Vagina (tissue), 2 donors: ENCODE data around the gene SCN2A. TPM values are rescaled to one million over a fixed set of nuclear protein-coding genes. Genes with fewer than 3 reads are reported as not detected.

Experiments used
- DNase-seq, 2 donors: peaks; one replicate each; pipeline ENCODE4 v3.0.0-alpha.2; 2017; ENCODE audit errors: extremely low spot score in 2 of 2
- H3K27ac ChIP-seq: fragments of 200-600 bp; sonication (generic); one replicate; pipeline ENCODE4 v1.5.1; 2019
- H3K27me3 ChIP-seq: fragments of 200-600 bp; sonication (generic); one replicate; pipeline ENCODE4 v1.5.1; 2019
- H3K36me3 ChIP-seq, 2 donors: fragments of 200-600 bp; sonication (generic); one replicate each; pipeline ENCODE4 v1.5.1; 2017 to 2019
- H3K4me1 ChIP-seq: fragments of 200-600 bp; sonication (generic); one replicate; pipeline ENCODE4 v1.5.1; 2019
- H3K4me3 ChIP-seq, 2 donors: fragments of 200-600 bp; sonication (generic); 1 replicate in 1 of 2; 2 replicates in 1 of 2; pipeline ENCODE4 v1.5.1; 2016 to 2019
- H3K9me3 ChIP-seq: fragments of 200-600 bp; sonication (generic); one replicate; pipeline ENCODE4 v1.5.1; 2019
- CTCF ChIP-seq, 3 experiments: fragments of 450-650 bp in 2 of 3; fragments of 200-600 bp in 1 of 3; sonication (generic) in 1 of 3; IDR thresholded peaks; one replicate each; pipeline ENCODE4 v1.5.1; 2017 to 2019; ENCODE audit warnings: antibody characterized with exemption in 3 of 3, mild to moderate bottlenecking in 2 of 3, moderate library complexity in 2 of 3
- POLR2A ChIP-seq, 2 donors: fragments of 450-650 bp; IDR thresholded peaks; one replicate each; pipeline ENCODE4 v1.6.1; 2017; ENCODE audit warnings: antibody characterized with exemption in 2 of 2, mild to moderate bottlenecking in 2 of 2, moderate library complexity in 2 of 2
- POLR2AphosphoS5 ChIP-seq, 2 donors: sonication (generic); formaldehyde crosslinking; IDR thresholded peaks; one replicate each; pipeline ENCODE4 v1.9.0; 2017; ENCODE audit warnings: antibody characterized with exemption in 2 of 2, mild to moderate bottlenecking in 2 of 2, low read depth in 1 of 2; ENCODE audit not compliant: insufficient read depth in 1 of 2
- intact Hi-C: fragments of 100-400 bp; cut with DNase I; formaldehyde crosslinking; loops from one replicate; pipeline ENCODE4 v1.15.1; 2023
- total RNA-seq: library from RNA; depleted of rRNA; stranded (reverse); fragments of >200 nt; gene quantifications from one replicate; pipeline ENCODE4 v1.2.3, GENCODE V29; 2016

SCN2A gene
- total RNA-seq, 1 donor from 2014 or later = 1.2 TPM

GRCh38 chr2:165369898-165370296 lies 130.7 kb downstream of the SCN2A start:
- no peak for TF ChIP-seq POLR2AphosphoS5 (IDR thresholded peaks at IDR 0.05; ENCODE audit: insufficient read depth in 1 of 2, low read depth in 1 of 2)
- no peak for DNase-seq
- H3K4me3 ChIP-seq = no peak overlapping the region
- no peaks in the 10 kb centered on the region for H3K9me3 ChIP-seq
- H3K27me3 ChIP-seq = no peaks in the 10 kb centered on the region
- intact Hi-C loops = no loop called here
- H3K27ac ChIP-seq = no peak overlapping the region
- H3K36me3 ChIP-seq = no peaks in the 10 kb centered on the region
- H3K4me1 ChIP-seq = no peaks in the 10 kb centered on the region

GRCh38 chr2:165371356-165371755 lies 132.1 kb downstream of the SCN2A start:
- H3K9me3 ChIP-seq = no peaks in the 10 kb centered on the region
- no peak overlapping the region for H3K4me3 ChIP-seq
- intact Hi-C loops = no loop called here
- H3K36me3 ChIP-seq = no peaks in the 10 kb centered on the region
- H3K27me3 ChIP-seq = no peaks in the 10 kb centered on the region
- no peak overlapping the region for H3K27ac ChIP-seq
- DNase-seq = no peak
- H3K4me1 ChIP-seq = no peaks in the 10 kb centered on the region
- TF ChIP-seq POLR2AphosphoS5 (IDR thresholded peaks at IDR 0.05; ENCODE audit: insufficient read depth in 1 of 2, low read depth in 1 of 2) = no peak
- TF ChIP-seq CTCF (IDR thresholded peaks at IDR 0.05) = no peak
- TF ChIP-seq POLR2A (IDR thresholded peaks at IDR 0.05) = no peak

- no peak for DNase-seq
- H3K9me3 ChIP-seq = no peaks in the 10 kb centered on the region
- no peaks in the 10 kb centered on the region for H3K4me1 ChIP-seq
- no peaks in the 10 kb centered on the region for H3K27me3 ChIP-seq
- no peak overlapping the region for H3K27ac ChIP-seq
- no peak overlapping the region for H3K4me3 ChIP-seq
- TF ChIP-seq CTCF (IDR thresholded peaks at IDR 0.05) (no peak), POLR2A (IDR thresholded peaks at IDR 0.05) (no peak), POLR2AphosphoS5 (IDR thresholded peaks at IDR 0.05; ENCODE audit: insufficient read depth in 1 of 2, low read depth in 1 of 2) (no peak)
- H3K36me3 ChIP-seq = no peaks in the 10 kb centered on the region
- intact Hi-C loops = no loop called here
Measured at GRCh38 chr2:165373278-165374010, 134.2 kb downstream of the SCN2A start.

GRCh38 chr2:165376571-165376975 lies 137.4 kb downstream of the SCN2A start:
- H3K36me3 ChIP-seq = no peaks in the 10 kb centered on the region
- DNase-seq = no peak
- TF ChIP-seq POLR2AphosphoS5 (IDR thresholded peaks at IDR 0.05; ENCODE audit: insufficient read depth in 1 of 2, low read depth in 1 of 2) (no peak), POLR2A (IDR thresholded peaks at IDR 0.05) (no peak), CTCF (IDR thresholded peaks at IDR 0.05) (no peak)
- H3K9me3 ChIP-seq = no peaks in the 10 kb centered on the region
- intact Hi-C loops = no loop called here
- no peaks in the 10 kb centered on the region for H3K27me3 ChIP-seq
- no peak overlapping the region for H3K27ac ChIP-seq
- H3K4me1 ChIP-seq = no peaks in the 10 kb centered on the region
- no peak overlapping the region for H3K4me3 ChIP-seq

- intact Hi-C loops = no loop called here
- no peak for DNase-seq
- Histone ChIP-seq H3K36me3 (no peaks in the 10 kb centered on the region), H3K27me3 (no peaks in the 10 kb centered on the region), H3K27ac (no peak overlapping the region), H3K4me3 (no peak overlapping the region), H3K4me1 (no peaks in the 10 kb centered on the region), H3K9me3 (no peaks in the 10 kb centered on the region)
- TF ChIP-seq POLR2AphosphoS5 (IDR thresholded peaks at IDR 0.05; ENCODE audit: insufficient read depth in 1 of 2, low read depth in 1 of 2) (no peak), POLR2A (IDR thresholded peaks at IDR 0.05) (no peak), CTCF (IDR thresholded peaks at IDR 0.05) (no peak)
Measured at GRCh38 chr2:165382362-165382761, 143.1 kb downstream of the SCN2A start.
